Heart right ventricle (tissue), 16 donors: ENCODE results near the gene ZFYVE21. TPM values are rescaled to one million over a fixed set of nuclear protein-coding genes. Genes with fewer than 3 reads are reported as not detected.
"Not testable (repeated sequence)": the region's sequence is repeated elsewhere in the genome, so short reads cannot be mapped to it uniquely, and the experiment has no call there.

Experiments used
- ATAC-seq, 8 donors: fragments of 200-7000 bp; cut with Tn5 transposase; one replicate each; pipeline ENCODE4 v1.9.1; 2020; ENCODE audit warnings: mild to moderate bottlenecking in 8 of 8, moderate library complexity in 8 of 8, moderate number of reproducible peaks in 1 of 8
- DNase-seq, 2 donors: peaks; one replicate each; pipeline ENCODE4 v3.0.0-alpha.2; 2020
- H3K27ac ChIP-seq, 10 donors: fragments of 200-600 bp; sonication (generic) in 2 of 10; one replicate each; pipeline versions ENCODE4 v1.5.0 to v1.8.0; 2020 to 2022; ENCODE audit warnings: mild to moderate bottlenecking in 3 of 10
- H3K27me3 ChIP-seq, 7 donors: fragments of 200-600 bp; one replicate each; pipeline ENCODE4 v1.8.0; 2021 to 2022; ENCODE audit warnings: mild to moderate bottlenecking in 2 of 7
- H3K36me3 ChIP-seq, 9 donors: fragments of 200-600 bp; sonication (generic) in 1 of 9; one replicate each; pipeline versions ENCODE4 v1.5.0 to v1.8.0; 2020 to 2022; ENCODE audit warnings: mild to moderate bottlenecking in 2 of 9
- H3K4me1 ChIP-seq, 9 donors: fragments of 200-600 bp; sonication (generic) in 1 of 9; one replicate each; pipeline versions ENCODE4 v1.5.0 to v1.8.0; 2020 to 2022; ENCODE audit warnings: mild to moderate bottlenecking in 4 of 9
- H3K4me3 ChIP-seq, 10 donors: fragments of 200-600 bp; sonication (generic) in 2 of 10; one replicate each; pipeline versions ENCODE4 v1.5.0 to v1.8.0; 2020 to 2022; ENCODE audit warnings: mild to moderate bottlenecking in 7 of 10, moderate library complexity in 2 of 10
- H3K9me3 ChIP-seq, 11 donors: fragments of 200-600 bp in 10 of 11; sonication (generic) in 2 of 11; one replicate each; pipeline versions ENCODE4 v1.5.0 to v1.8.0; 2013 to 2022; ENCODE audit warnings: mild to moderate bottlenecking in 2 of 11, control low read depth in 1 of 11, moderate library complexity in 1 of 11
- CTCF ChIP-seq, 9 donors: fragments of 200-600 bp; sonication (generic) in 2 of 9; IDR thresholded peaks; one replicate each; pipeline versions ENCODE4 v1.5.0 to v1.8.0; 2021 to 2022; ENCODE audit warnings: antibody characterized with exemption in 9 of 9, mild to moderate bottlenecking in 5 of 9, moderate library complexity in 1 of 9
- WGBS, 2 donors: extraction: QIAGEN DNeasy Blood & Tissue Kit; methylation state at CpG; one replicate each; pipeline ENCODE4 v1.1.7; 2013; ENCODE audit warnings: inconsistent platforms in 1 of 2; 5-methylcytosine and 5-hydroxymethylcytosine counted together
- intact Hi-C, 10 donors: fragments of 100-400 bp; cut with DNase I; formaldehyde crosslinking; loops; one replicate each; pipeline versions ENCODE4 v1.11.1 to v1.14.2; 2022
- polyA plus RNA-seq, 2 donors: library from polyadenylated mRNA; stranded (reverse); fragments of 200-250 nt; gene quantifications; one replicate each; pipeline ENCODE4 v1.2.3, GENCODE V29; 2013
- total RNA-seq, 10 donors: library from RNA; stranded (reverse); fragmentation: NEBNext Ultra II Directional in 3 of 10; extraction: Animal tissue kit (Norgen Biotek cat#: 25700) in 3 of 10; gene quantifications; one replicate each; pipeline versions ENCODE4 v1.2.1 to v1.2.4, GENCODE V29; 2021 to 2023
- donor health status: Arrhythmogenic right ventricular cardiomyopathy.
- donor health status: ischemic (EF 13 %, LVEDD 7.1; RV severe dilation, severe dysfunction).
- donor health status: healthy with polysubstance abuse.
- donor health status: DM: no; HTN: yes; CAD: no.
- donor health status: DM: no; HTN: no; CAD: no.
- donor health status: ischemic (EF 25% LVEDD 6.9; RV normal size, moderate dysfunction).
- donor health status: ischemic (EF 25% LVEDD 5.7; RV mildly dilated, moderate dysfunction).
- donor health status: healthy.
- donor health status: DM: yes; HTN: yes; CAD: no.
- donor health status: Ischemic cardiomyopathy.
- donor health status: ischemic (EF 35%, LVEDD 5.7; RV mildly dilated, moderate dysfunction).
- donor health status: nonischemic (EF 11% LVEDD 7.7; RV severe dilation, severe dysfunction).
- donor health status: DM: yes; HTN: yes; CAD: no.
- donor health status: PGD.
- donor health status: ischemic (EF 29% LVEDD 5.4; RV normal size, mild dysfunction).
- donor health status: nonischemic (EF 23%, LVEDD 6.1; RV moderate dilation, normal function).

The ZFYVE21 gene
- total and polyA plus RNA-seq, 12 donors, result 43.5 to 88.8 (median 54.5) TPM

DNA sequence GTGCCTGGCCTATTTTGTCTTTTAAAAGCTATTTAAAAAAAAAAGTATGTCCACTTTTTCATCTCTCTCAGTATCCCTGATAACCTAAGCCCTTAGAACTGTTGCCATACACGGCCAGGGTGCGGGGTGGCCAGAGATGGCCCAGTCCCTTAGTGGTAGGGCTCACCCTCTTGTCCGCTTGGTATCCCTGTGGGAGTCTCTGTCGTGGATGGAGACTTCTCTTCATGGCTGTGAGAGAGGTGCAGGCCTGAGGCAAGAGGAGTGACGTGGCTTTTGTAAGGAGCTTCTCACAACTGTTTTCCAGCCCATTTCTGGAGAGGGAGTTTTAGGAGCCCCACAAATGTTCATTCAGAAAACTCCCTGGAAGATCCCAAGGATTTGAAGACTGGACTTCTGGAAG is 27.2 kb upstream of the ZFYVE21 start:
- TF ChIP-seq CTCF (IDR thresholded peaks at IDR 0.05), result no peak
- peaks cover 0 to 69% (median 36%) of the 10 kb centered on the region in 9 donors for H3K4me1 ChIP-seq
- peak overlapping the region in 2 of 10 donors; percentile 2 to 56 for H3K27ac ChIP-seq
- no peak overlapping the region for H3K4me3 ChIP-seq
- 89 to 93% methylated on average over 5 of the region's 5 CpGs for WGBS, 2 donors
- intact Hi-C loops, result loop anchor here in 2 of 10 donors (10.0 kb wide), 2 partner anchors 114 to 124 kb away; partner anchors contain the start of genes BAG5 (in 1 of the 2) and COA8 (in 1 of the 2)
- DNase-seq (no peak), ATAC-seq (no peak)
- H3K9me3 ChIP-seq, result no peaks in the 10 kb centered on the region
- peaks cover 0 to 99% (median 46%) of the 10 kb centered on the region in 9 donors for H3K36me3 ChIP-seq
- H3K27me3 ChIP-seq, result no peaks in the 10 kb centered on the region

GRCh38 chr14:103688906-103689902 is 26.4 kb upstream of the ZFYVE21 start:
- peaks cover 0 to 61% (median 31%) of the 10 kb centered on the region in 9 donors for H3K4me1 ChIP-seq
- intact Hi-C loops, result loop anchor here in 2 of 10 donors (10.0 kb wide), 2 partner anchors 114 to 124 kb away; partner anchors contain the start of genes BAG5 (in 1 of the 2) and COA8 (in 1 of the 2)
- H3K4me3 ChIP-seq, result no peak overlapping the region
- TF ChIP-seq CTCF (IDR thresholded peaks at IDR 0.05), result no peak
- peak; percentile 48 to 73 (median 62) for ATAC-seq
- DNase-seq, result no peak
- peaks cover 0 to 99% (median 46%) of the 10 kb centered on the region in 9 donors for H3K36me3 ChIP-seq
- WGBS, 2 donors, result 54 to 63% methylated on average over 16 of the region's 16 CpGs
- no peaks in the 10 kb centered on the region for H3K27me3 ChIP-seq
- peak overlapping the region in 3 of 10 donors; percentile 3 to 56 (median 17) for H3K27ac ChIP-seq
- no peaks in the 10 kb centered on the region for H3K9me3 ChIP-seq

GRCh38 chr14:103690332-103690731 is 25.3 kb upstream of the ZFYVE21 start:
- ATAC-seq, result no peak
- intact Hi-C loops, result no loop called here
- Histone ChIP-seq H3K4me1 (peaks cover 0 to 53% (median 20%) of the 10 kb centered on the region in 9 donors), H3K36me3 (peaks cover 0 to 99% (median 50%) of the 10 kb centered on the region in 9 donors), H3K9me3 (no peaks in the 10 kb centered on the region), H3K27ac (no peak overlapping the region), H3K4me3 (no peak overlapping the region), H3K27me3 (no peaks in the 10 kb centered on the region)
- DNase-seq, result no peak
- no peak for TF ChIP-seq CTCF (IDR thresholded peaks at IDR 0.05)
- WGBS, 2 donors, result 87 to 90% methylated on average over 8 of the region's 8 CpGs

GRCh38 chr14:103691655-103692054 is 24.0 kb upstream of the ZFYVE21 start:
- peaks cover 0 to 90% (median 40%) of the 10 kb centered on the region in 9 donors for H3K36me3 ChIP-seq
- H3K27ac ChIP-seq, ATAC-seq, H3K9me3 ChIP-seq, DNase-seq, H3K4me3 ChIP-seq, intact Hi-C loops, H3K27me3 ChIP-seq: not testable (repeated sequence)
- 93 to 94% methylated on average over 5 of the region's 5 CpGs for WGBS, 2 donors
- peaks cover 3 to 54% (median 28%) of the 10 kb centered on the region in 9 donors for H3K4me1 ChIP-seq
